Mucosa of descending colon (tissue), 3 donors: ENCODE measurements around the gene GPR82. TPM values are rescaled to one million over a fixed set of nuclear protein-coding genes. Genes with fewer than 3 reads are reported as not detected.
A peak's percentile ranks its signal among the peaks of the same experiment; 100 is the strongest.

Source experiments
- ATAC-seq: fragments of 200-7000 bp; cut with Tn5 transposase; one replicate; pipeline ENCODE4 v1.9.1; 2020; ENCODE audit warnings: mild to moderate bottlenecking, moderate library complexity
- DNase-seq, 3 donors: peaks; one replicate each; pipeline ENCODE4 v3.0.0-alpha.2; 2020
- H3K36me3 ChIP-seq: fragments of 200-600 bp; one replicate; pipeline ENCODE4 v1.8.0; 2021; ENCODE audit warnings: low read depth, mild to moderate bottlenecking
- H3K4me1 ChIP-seq: fragments of 200-600 bp; one replicate; pipeline ENCODE4 v1.8.0; 2021; ENCODE audit warnings: low read depth, mild to moderate bottlenecking
- H3K4me3 ChIP-seq: fragments of 200-600 bp; one replicate; pipeline ENCODE4 v1.8.0; 2021; ENCODE audit warnings: mild to moderate bottlenecking
- H3K9me3 ChIP-seq: fragments of 200-600 bp; one replicate; pipeline ENCODE4 v1.8.0; 2021; ENCODE audit warnings: mild to moderate bottlenecking
- CTCF ChIP-seq: fragments of 200-600 bp; IDR thresholded peaks from one replicate; pipeline ENCODE4 v1.8.0; 2022; ENCODE audit warnings: antibody characterized with exemption, mild to moderate bottlenecking
- intact Hi-C, 2 donors: fragments of 100-400 bp; cut with DNase I in 1 of 2; cut with micrococcal nuclease in 1 of 2; formaldehyde crosslinking; loops; one replicate each; pipeline versions ENCODE4 v1.11.0 to v1.11.1; 2022; cut with DNase I, micrococcal nuclease
- total RNA-seq, 3 donors: library from RNA; stranded (reverse); fragmentation: NEBNext Ultra II Directional in 2 of 3; extraction: Animal tissue kit (Norgen Biotek cat#: 25700) in 2 of 3; gene quantifications; one replicate each; pipeline versions ENCODE4 v1.2.1 to v1.2.4, GENCODE V29; 2021 to 2023
- donor health status: DM: no; HTN: no; CAD: no; lungs with moderate emphysema.
- donor health status: DM: no; HTN: no; CAD: no.
- donor health status: DM: no; HTN: yes; CAD: no.

Gene GPR82
- total RNA-seq, 3 donors from 2014 or later = 0.57 to 1.3 (median 0.64) TPM

GRCh38 chrX:41703574-41704029 lies 20.4 kb upstream of the GPR82 start:
- Histone ChIP-seq H3K36me3 (no peaks in the 10 kb centered on the region), H3K9me3 (no peaks in the 10 kb centered on the region), H3K4me3 (no peak overlapping the region), H3K4me1 (no peaks in the 10 kb centered on the region)
- TF ChIP-seq CTCF = no peak
- DNase-seq = no peak
- intact Hi-C loops = no loop called here
- ATAC-seq = no peak

- H3K36me3 ChIP-seq = no peaks in the 10 kb centered on the region
- intact Hi-C loops = no loop called here
- no peak for TF ChIP-seq CTCF
- ATAC-seq (no peak), DNase-seq (no peak)
- H3K9me3 ChIP-seq = no peaks in the 10 kb centered on the region
- H3K4me3 ChIP-seq = no peak overlapping the region
- H3K4me1 ChIP-seq = no peaks in the 10 kb centered on the region
Observed at GRCh38 chrX:41705042-41705441, 18.9 kb upstream of the GPR82 start.

GRCh38 chrX:41705680-41706374 lies 18.2 kb upstream of the GPR82 start:
- peak; percentile 54 for ATAC-seq
- Histone ChIP-seq H3K4me3 (no peak overlapping the region), H3K36me3 (no peaks in the 10 kb centered on the region), H3K4me1 (no peaks in the 10 kb centered on the region), H3K9me3 (no peaks in the 10 kb centered on the region)
- TF ChIP-seq CTCF = no peak
- intact Hi-C loops = no loop called here
- DNase-seq = no peak

GRCh38 chrX:41707218-41707617 lies 16.8 kb upstream of the GPR82 start:
- no peaks in the 10 kb centered on the region for H3K36me3 ChIP-seq
- no peaks in the 10 kb centered on the region for H3K4me1 ChIP-seq
- TF ChIP-seq CTCF = no peak
- no peak overlapping the region for H3K4me3 ChIP-seq
- DNase-seq (no peak), ATAC-seq (no peak)
- intact Hi-C loops = no loop called here
- H3K9me3 ChIP-seq = no peaks in the 10 kb centered on the region

- intact Hi-C loops = no loop called here
- Histone ChIP-seq H3K4me3 (no peak overlapping the region), H3K4me1 (no peaks in the 10 kb centered on the region), H3K9me3 (no peaks in the 10 kb centered on the region), H3K36me3 (no peaks in the 10 kb centered on the region)
- DNase-seq (no peak), ATAC-seq (no peak)
- no peak for TF ChIP-seq CTCF
Observed at GRCh38 chrX:41708486-41708885, 15.5 kb upstream of the GPR82 start.
